GM04504 (cell line): Measurements from ENCODE around the gene SNAPC5.
A peak's percentile ranks its signal among the peaks of the same experiment; 100 is the strongest.
"Not testable (repeated sequence)": the region's sequence is repeated elsewhere in the genome, so short reads cannot be mapped to it uniquely, and the experiment has no call there.

Experiments
- DNase-seq: peaks from one replicate; pipeline ENCODE4 v3.0.0-alpha.2; 2012; ENCODE audit warnings: low read depth

The SNAPC5 gene

GRCh38 chr15:66491846-66492245 is 5.7 kb downstream of the SNAPC5 start:
- no peak for DNase-seq

GRCh38 chr15:66489179-66489791 is 8.3 kb downstream of the SNAPC5 start:
- DNase-seq: no peak

- no peak for DNase-seq
These were observed 9.0 kb downstream of the SNAPC5 start for GRCh38 chr15:66488525-66488924.

- no peak for DNase-seq
These were observed 10.7 kb downstream of the SNAPC5 start for GRCh38 chr15:66486887-66487286.

GRCh38 chr15:66484539-66485112 is 12.9 kb downstream of the SNAPC5 start:
- DNase-seq: no peak

GRCh38 chr15:66483131-66483566 is 14.4 kb downstream of the SNAPC5 start:
- no peak for DNase-seq

GRCh38 chr15:66482539-66482938 is 15.0 kb downstream of the SNAPC5 start:
- no peak for DNase-seq

GRCh38 chr15:66481107-66481856 is 16.3 kb downstream of the SNAPC5 start:
- DNase-seq: no peak

GRCh38 chr15:66480267-66480666 is 17.3 kb downstream of the SNAPC5 start:
- no peak for DNase-seq

- no peak for DNase-seq
These were observed 20.6 kb downstream of the SNAPC5 start for GRCh38 chr15:66477011-66477410.

GRCh38 chr15:66476535-66476934 is 21.0 kb downstream of the SNAPC5 start:
- DNase-seq: no peak

GRCh38 chr15:66474963-66475362 is 22.6 kb downstream of the SNAPC5 start:
- no peak for DNase-seq

- no peak for DNase-seq
These were observed 23.4 kb downstream of the SNAPC5 start for GRCh38 chr15:66474135-66474534.

- peak; percentile 58 for DNase-seq
These were observed 25.2 kb downstream of the SNAPC5 start for GRCh38 chr15:66472176-66472999.

- not testable (repeated sequence) for DNase-seq
These were observed 26.7 kb downstream of the SNAPC5 start for GRCh38 chr15:66470825-66471224.

- DNase-seq: not testable (repeated sequence)
These were observed 30.2 kb downstream of the SNAPC5 start for GRCh38 chr15:66467162-66468040.

- not testable (repeated sequence) for DNase-seq
These were observed 32.3 kb downstream of the SNAPC5 start for GRCh38 chr15:66465294-66465693.

GRCh38 chr15:66462627-66463026 is 34.9 kb downstream of the SNAPC5 start:
- DNase-seq: no peak

- no peak for DNase-seq
These were observed 35.6 kb downstream of the SNAPC5 start for GRCh38 chr15:66461917-66462316.

- not testable (repeated sequence) for DNase-seq
These were observed 36.3 kb downstream of the SNAPC5 start for GRCh38 chr15:66461294-66461693.
